Hepatocyte (in vitro differentiated cells): ENCODE data around the gene TCAP. TPM values are rescaled to one million over a fixed set of nuclear protein-coding genes. Genes with fewer than 3 reads are reported as not detected.
"Not testable (repeated sequence)": the region's sequence is repeated elsewhere in the genome, so short reads cannot be mapped to it uniquely, and the experiment has no call there.

Experiments used
- DNase-seq: peaks from one replicate; pipeline ENCODE4 v3.0.0-alpha.2; 2016; ENCODE audit warnings: low spot score
- H2AFZ ChIP-seq: fragments of 200-600 bp; sonication (generic); 2 replicates; pipeline ENCODE4 v1.6.0; 2016; ENCODE audit warnings: antibody characterized with exemption, mild to moderate bottlenecking
- H3K27ac ChIP-seq: fragments of 200-600 bp; sonication (generic); 2 replicates; pipeline ENCODE4 v1.5.1; 2016; ENCODE audit warnings: mild to moderate bottlenecking
- H3K27me3 ChIP-seq: fragments of 200-600 bp; sonication (generic); 2 replicates; pipeline ENCODE4 v1.6.1; 2016
- H3K36me3 ChIP-seq: fragments of 200-600 bp; sonication (generic); replicated peaks from 2 replicates; pipeline ENCODE4 v1.5.1; 2016; ENCODE audit warnings: low read depth; ENCODE audit not compliant: insufficient read depth
- H3K4me1 ChIP-seq: fragments of 200-600 bp; sonication (generic); 2 replicates; pipeline ENCODE4 v1.5.1; 2016; ENCODE audit warnings: mild to moderate bottlenecking, moderate library complexity; ENCODE audit not compliant: insufficient read depth
- H3K4me2 ChIP-seq: fragments of 200-600 bp; sonication (generic); 2 replicates; pipeline ENCODE4 v1.6.0; 2016
- H3K4me3 ChIP-seq: fragments of 200-600 bp; sonication (generic); 2 replicates; pipeline ENCODE4 v1.5.1; 2016; ENCODE audit warnings: mild to moderate bottlenecking
- H3K79me2 ChIP-seq: fragments of 200-600 bp; sonication (generic); 2 replicates; pipeline ENCODE4 v1.6.0; 2017; ENCODE audit warnings: mild to moderate bottlenecking
- H3K9me2 ChIP-seq: fragments of 200-600 bp; sonication (generic); replicated peaks from 2 replicates; pipeline ENCODE4 v1.6.0; 2017; ENCODE audit warnings: mild to moderate bottlenecking; ENCODE audit not compliant: insufficient read depth
- H3K9me3 ChIP-seq: fragments of 200-600 bp; sonication (generic); 2 replicates; pipeline ENCODE4 v1.5.1; 2016; ENCODE audit warnings: low read depth, mild to moderate bottlenecking
- H4K20me1 ChIP-seq: fragments of 200-600 bp; sonication (generic); 2 replicates; pipeline ENCODE4 v1.6.0; 2016; ENCODE audit warnings: mild to moderate bottlenecking; ENCODE audit not compliant: insufficient read depth, poor library complexity, severe bottlenecking
- EZH2 ChIP-seq: fragments of 200-600 bp; sonication (generic); IDR thresholded peaks from 2 replicates; pipeline ENCODE4 v1.6.1; 2016; ENCODE audit warnings: antibody characterized with exemption, mild to moderate bottlenecking, borderline replicate concordance
- EZH2phosphoT487 ChIP-seq: fragments of 200-600 bp; sonication (generic); IDR thresholded peaks from one replicate; pipeline ENCODE4 v1.6.1; 2018; ENCODE audit warnings: antibody characterized with exemption, mild to moderate bottlenecking, low read depth, moderate library complexity; ENCODE audit not compliant: unreplicated experiment, severe bottlenecking
- WGBS: methylation state at CpG from one replicate; pipeline ENCODE4 v1.1.6; 2016; ENCODE audit warnings: low lambda C conversion rate; ENCODE audit errors: missing lambda C conversion rate; 5-methylcytosine and 5-hydroxymethylcytosine counted together
- polyA plus RNA-seq: library from polyadenylated mRNA; unstranded; fragments of >200 nt; fragmentation: Nextera tagmentation; extraction: Ambion mirVana; gene quantifications from 2 replicates; pipeline ENCODE4 v1.2.1, GENCODE V29; 2016
- total RNA-seq: library from RNA; depleted of rRNA; stranded (reverse); fragments of >200 nt; gene quantifications from 2 replicates; pipeline ENCODE4 v1.2.3, GENCODE V29; 2014
- TF ChIP-seq, protein P1 (sequence below): fragments of 200-600 bp; sonication (generic); IDR thresholded peaks from 2 replicates; pipeline ENCODE4 v1.5.1; 2016; ENCODE audit warnings: antibody characterized with exemption, mild to moderate bottlenecking; ENCODE audit not compliant: poor library complexity

TCAP gene
- total and polyA plus RNA-seq, 2 experiments from 2014 or later, result 0.64 to 0.90 TPM

DNA sequence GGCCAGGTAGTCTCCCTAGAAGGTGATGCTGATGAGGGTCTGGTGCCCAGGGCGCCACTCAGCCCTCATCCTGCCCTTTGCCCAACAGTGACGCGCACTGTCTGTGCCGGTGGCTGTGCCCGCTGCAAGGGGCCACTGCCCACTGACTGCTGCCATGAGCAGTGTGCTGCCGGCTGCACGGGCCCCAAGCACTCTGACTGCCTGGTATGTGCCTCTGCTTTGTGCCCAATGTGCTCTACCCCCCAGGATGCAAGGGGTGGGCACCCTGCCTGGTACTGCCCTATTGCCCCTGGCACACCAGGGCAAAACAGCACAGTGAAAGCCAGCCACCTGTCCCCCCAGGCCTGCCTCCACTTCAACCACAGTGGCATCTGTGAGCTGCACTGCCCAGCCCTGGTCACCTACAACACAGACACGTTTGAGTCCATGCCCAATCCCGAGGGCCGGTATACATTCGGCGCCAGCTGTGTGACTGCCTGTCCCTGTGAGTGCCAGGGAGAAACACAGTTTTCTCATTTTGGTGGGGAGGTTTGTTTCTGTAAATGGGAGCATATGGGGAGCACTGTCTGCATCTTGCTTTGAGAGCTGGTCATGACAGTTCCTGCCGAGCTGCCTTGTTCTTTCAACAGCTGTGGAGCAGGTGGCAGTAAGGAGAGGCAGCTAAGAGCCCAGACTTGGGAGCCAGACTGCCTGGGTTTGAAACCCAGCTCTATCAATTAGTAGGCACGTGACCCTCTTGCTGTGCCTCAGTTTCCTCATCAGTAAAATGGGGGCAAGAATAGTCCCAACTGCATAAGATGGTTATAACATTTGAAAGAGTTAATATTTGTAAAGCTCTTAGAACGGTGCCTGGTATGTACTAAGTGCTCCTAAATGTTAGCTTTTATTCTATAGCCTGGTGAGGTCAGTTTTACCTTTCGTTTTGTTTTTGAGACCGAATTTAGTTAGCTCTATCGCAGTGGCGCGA, 45.1 kb downstream of the TCAP start:
- H4K20me1 ChIP-seq, result peaks cover 14% of the 10 kb centered on the region
- no peak overlapping the region for H2AFZ ChIP-seq
- no peaks in the 10 kb centered on the region for H3K9me3 ChIP-seq
- WGBS, result 96% methylated on average over 20 of the region's 20 CpGs
- H3K9me2 ChIP-seq, result no peaks in the 10 kb centered on the region
- H3K36me3 ChIP-seq, result no peaks in the 10 kb centered on the region
- H3K27me3 ChIP-seq, result no peaks in the 10 kb centered on the region
- peaks cover 8% of the 10 kb centered on the region for H3K4me1 ChIP-seq
- no peak for TF ChIP-seq EZH2phosphoT487
- TF ChIP-seq, protein P1, sequence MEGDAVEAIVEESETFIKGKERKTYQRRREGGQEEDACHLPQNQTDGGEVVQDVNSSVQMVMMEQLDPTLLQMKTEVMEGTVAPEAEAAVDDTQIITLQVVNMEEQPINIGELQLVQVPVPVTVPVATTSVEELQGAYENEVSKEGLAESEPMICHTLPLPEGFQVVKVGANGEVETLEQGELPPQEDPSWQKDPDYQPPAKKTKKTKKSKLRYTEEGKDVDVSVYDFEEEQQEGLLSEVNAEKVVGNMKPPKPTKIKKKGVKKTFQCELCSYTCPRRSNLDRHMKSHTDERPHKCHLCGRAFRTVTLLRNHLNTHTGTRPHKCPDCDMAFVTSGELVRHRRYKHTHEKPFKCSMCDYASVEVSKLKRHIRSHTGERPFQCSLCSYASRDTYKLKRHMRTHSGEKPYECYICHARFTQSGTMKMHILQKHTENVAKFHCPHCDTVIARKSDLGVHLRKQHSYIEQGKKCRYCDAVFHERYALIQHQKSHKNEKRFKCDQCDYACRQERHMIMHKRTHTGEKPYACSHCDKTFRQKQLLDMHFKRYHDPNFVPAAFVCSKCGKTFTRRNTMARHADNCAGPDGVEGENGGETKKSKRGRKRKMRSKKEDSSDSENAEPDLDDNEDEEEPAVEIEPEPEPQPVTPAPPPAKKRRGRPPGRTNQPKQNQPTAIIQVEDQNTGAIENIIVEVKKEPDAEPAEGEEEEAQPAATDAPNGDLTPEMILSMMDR, result no peak
- no peak for TF ChIP-seq EZH2
- no peak overlapping the region for H3K27ac ChIP-seq
- H3K79me2 ChIP-seq, result peaks cover 18% of the 10 kb centered on the region
- H3K4me3 ChIP-seq, result no peak overlapping the region
- H3K4me2 ChIP-seq, result no peak overlapping the region
- no peak for DNase-seq

DNA sequence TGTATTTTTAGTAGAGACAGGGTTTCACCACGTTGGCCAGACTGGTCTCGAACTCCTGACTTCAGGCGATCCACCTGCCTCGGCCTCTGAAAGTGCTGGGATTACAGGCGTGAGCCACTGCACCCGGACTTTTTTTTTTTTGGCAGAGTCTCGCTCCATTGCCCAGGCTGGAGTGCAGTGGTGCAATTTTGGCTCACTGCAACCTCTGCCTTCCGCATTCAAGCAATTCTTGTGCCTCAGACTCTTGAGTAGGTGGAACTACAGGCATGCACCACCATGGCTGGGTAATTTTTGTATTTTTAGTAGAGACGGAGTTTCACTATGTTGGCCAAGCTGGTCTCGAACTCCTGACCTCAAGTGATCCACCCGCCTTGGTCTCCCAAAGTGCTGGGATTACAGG, 45.9 kb downstream of the TCAP start:
- DNase-seq, H3K27ac ChIP-seq, H3K4me1 ChIP-seq, H3K9me2 ChIP-seq, H3K27me3 ChIP-seq, H3K36me3 ChIP-seq, H3K9me3 ChIP-seq, H2AFZ ChIP-seq, H4K20me1 ChIP-seq, H3K4me2 ChIP-seq, H3K4me3 ChIP-seq: not testable (repeated sequence)
- WGBS, result 98% methylated on average over 11 of the region's 11 CpGs
- H3K79me2 ChIP-seq, result peaks cover 10% of the 10 kb centered on the region

DNA sequence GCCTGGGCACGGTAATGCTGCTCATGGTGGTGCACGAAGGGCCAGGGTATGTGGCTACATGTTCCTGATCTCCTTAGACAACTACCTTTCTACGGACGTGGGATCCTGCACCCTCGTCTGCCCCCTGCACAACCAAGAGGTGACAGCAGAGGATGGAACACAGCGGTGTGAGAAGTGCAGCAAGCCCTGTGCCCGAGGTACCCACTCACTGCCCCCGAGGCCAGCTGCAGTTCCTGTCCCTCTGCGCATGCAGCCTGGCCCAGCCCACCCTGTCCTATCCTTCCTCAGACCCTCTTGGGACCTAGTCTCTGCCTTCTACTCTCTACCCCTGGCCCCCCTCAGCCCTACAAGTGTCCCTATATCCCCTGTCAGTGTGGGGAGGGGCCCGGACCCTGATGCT, 46.7 kb downstream of the TCAP start:
- Histone ChIP-seq H3K27me3 (no peaks in the 10 kb centered on the region), H3K79me2 (peaks cover 3% of the 10 kb centered on the region), H3K4me3 (no peak overlapping the region), H4K20me1 (peaks cover 4% of the 10 kb centered on the region), H3K9me2 (no peaks in the 10 kb centered on the region), H2AFZ (no peak overlapping the region), H3K27ac (no peak overlapping the region), H3K4me1 (no peaks in the 10 kb centered on the region), H3K9me3 (no peaks in the 10 kb centered on the region), H3K36me3 (no peaks in the 10 kb centered on the region), H3K4me2 (no peak overlapping the region)
- 98% methylated on average over 10 of the region's 10 CpGs for WGBS
- no peak for DNase-seq
- TF ChIP-seq EZH2phosphoT487 (no peak), EZH2 (no peak)
- TF ChIP-seq, protein P1, result no peak

DNA sequence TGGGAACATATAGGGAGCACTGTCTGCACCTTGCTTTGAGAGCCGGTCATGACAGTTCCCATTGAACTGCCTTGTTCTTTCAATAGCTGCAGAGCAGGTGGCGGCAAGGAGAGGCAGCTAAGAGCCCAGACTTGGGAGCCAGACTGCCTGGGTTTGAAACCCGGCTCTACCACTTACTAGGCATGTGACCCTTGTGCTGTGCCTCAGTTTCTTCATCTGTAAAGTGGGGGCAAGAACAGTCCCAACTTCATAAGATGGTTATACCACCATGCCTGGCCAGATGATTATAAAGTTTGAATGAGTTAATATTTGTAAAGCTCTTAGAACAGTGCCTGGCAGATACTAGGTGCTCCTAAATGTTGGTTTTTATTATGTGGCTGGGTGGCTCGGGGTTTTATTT, 49.1 kb downstream of the TCAP start:
- H3K9me3 ChIP-seq, result no peaks in the 10 kb centered on the region
- H3K79me2 ChIP-seq, result no peaks in the 10 kb centered on the region
- TF ChIP-seq, protein P1, result no peak
- no peak for TF ChIP-seq EZH2
- TF ChIP-seq EZH2phosphoT487, result no peak
- H3K4me1 ChIP-seq, result no peaks in the 10 kb centered on the region
- H3K4me2 ChIP-seq, result no peak overlapping the region
- no peaks in the 10 kb centered on the region for H3K27me3 ChIP-seq
- H2AFZ ChIP-seq, result no peak overlapping the region
- H3K27ac ChIP-seq, result no peak overlapping the region
- H3K4me3 ChIP-seq, result no peak overlapping the region
- no peak for DNase-seq
- H3K9me2 ChIP-seq, result no peaks in the 10 kb centered on the region
- WGBS, result 97% methylated on average over 4 of the region's 4 CpGs
- H4K20me1 ChIP-seq, result no peaks in the 10 kb centered on the region
- H3K36me3 ChIP-seq, result no peaks in the 10 kb centered on the region
